H9 (cell line): ENCODE data around the gene TFF1. TPM values are rescaled to one million over a fixed set of nuclear protein-coding genes. Genes with fewer than 3 reads are reported as not detected.

Experiments
- DNase-seq: peaks from one replicate; pipeline ENCODE4 v3.0.0-alpha.2; 2017
- H2AFZ ChIP-seq: one replicate; pipeline ENCODE4 v1.6.1; 2013; ENCODE audit warnings: mild to moderate bottlenecking, low read length, control low read depth, moderate library complexity
- H2AK5ac ChIP-seq: 2 replicates; pipeline ENCODE4 v1.6.1; 2013; ENCODE audit warnings: low read length, control low read depth, mixed read lengths; ENCODE audit not compliant: insufficient read length
- H2BK120ac ChIP-seq: one replicate; pipeline ENCODE4 v1.6.1; 2013; ENCODE audit warnings: low read depth, mild to moderate bottlenecking, low read length, control low read depth, inconsistent platforms; ENCODE audit not compliant: poor library complexity, severe bottlenecking
- H2BK12ac ChIP-seq: 2 replicates; pipeline ENCODE4 v1.6.1; 2013; ENCODE audit warnings: low read length, control low read depth, mixed read lengths, low read depth; ENCODE audit not compliant: insufficient read length
- H2BK15ac ChIP-seq: 2 replicates; pipeline ENCODE4 v1.6.1; 2013; ENCODE audit warnings: low read depth, low read length, control low read depth
- H2BK20ac ChIP-seq: one replicate; pipeline ENCODE4 v1.6.1; 2013; ENCODE audit warnings: low read depth, mild to moderate bottlenecking, low read length, control low read depth, inconsistent platforms; ENCODE audit not compliant: poor library complexity, severe bottlenecking
- H2BK5ac ChIP-seq: 2 replicates; pipeline ENCODE4 v1.6.1; 2013; ENCODE audit warnings: low read length, control low read depth, mixed read lengths; ENCODE audit not compliant: insufficient read length
- H3K14ac ChIP-seq: 2 replicates; pipeline ENCODE4 v1.6.1; 2013; ENCODE audit warnings: low read length, control low read depth; ENCODE audit not compliant: insufficient read depth
- H3K18ac ChIP-seq: 2 replicates; pipeline ENCODE4 v1.6.1; 2013; ENCODE audit warnings: low read depth, mild to moderate bottlenecking, mixed read lengths, low read length, control low read depth; ENCODE audit not compliant: insufficient read length
- H3K23ac ChIP-seq: 2 replicates; pipeline ENCODE4 v1.6.1; 2013; ENCODE audit warnings: low read length, control low read depth, mixed read lengths, low read depth; ENCODE audit not compliant: insufficient read length
- H3K23me2 ChIP-seq: 2 replicates; pipeline ENCODE4 v1.6.1; 2013; ENCODE audit warnings: low read depth, mild to moderate bottlenecking, mixed read lengths, low read length, control low read depth; ENCODE audit not compliant: insufficient read length, poor library complexity, severe bottlenecking
- H3K27ac ChIP-seq: 2 replicates; pipeline ENCODE4 v1.5.1; 2013; ENCODE audit warnings: low read length, control low read depth, mixed read lengths, low read depth; ENCODE audit not compliant: insufficient read length
- H3K27me3 ChIP-seq: 2 replicates; pipeline ENCODE4 v1.6.1; 2013; ENCODE audit warnings: low read length, control low read depth, inconsistent platforms; ENCODE audit not compliant: insufficient read depth
- H3K4ac ChIP-seq: 2 replicates; pipeline ENCODE4 v1.6.1; 2013; ENCODE audit warnings: low read depth, mild to moderate bottlenecking, control low read depth, inconsistent platforms, low read length, moderate library complexity
- H3K4me1 ChIP-seq: 2 replicates; pipeline ENCODE4 v1.6.1; 2013; ENCODE audit warnings: low read length, control low read depth, inconsistent platforms; ENCODE audit not compliant: insufficient read depth
- H3K4me2 ChIP-seq: 2 replicates; pipeline ENCODE4 v1.6.1; 2013; ENCODE audit warnings: low read length, control low read depth, mixed read lengths; ENCODE audit not compliant: insufficient read length, insufficient read depth
- H3K56ac ChIP-seq: 2 replicates; pipeline ENCODE4 v1.6.1; 2013; ENCODE audit warnings: low read depth, mild to moderate bottlenecking, mixed read lengths, low read length, control low read depth; ENCODE audit not compliant: insufficient read length
- H3K79me1 ChIP-seq: 2 replicates; pipeline ENCODE4 v1.6.1; 2013; ENCODE audit warnings: low read depth, mild to moderate bottlenecking, moderate library complexity, low read length, control low read depth, inconsistent platforms; ENCODE audit not compliant: insufficient read depth, poor library complexity, severe bottlenecking
- H3K79me2 ChIP-seq: 2 replicates; pipeline ENCODE4 v1.6.1; 2013; ENCODE audit warnings: low read length, control low read depth, inconsistent platforms; ENCODE audit not compliant: insufficient read depth
- H3K9ac ChIP-seq: 2 replicates; pipeline ENCODE4 v1.6.1; 2013; ENCODE audit warnings: low read length, control low read depth, mixed read lengths; ENCODE audit not compliant: insufficient read length; ENCODE audit errors: extremely low read depth
- H3K9me3 ChIP-seq: one replicate; pipeline ENCODE4 v1.6.1; 2013; ENCODE audit warnings: low read depth, low read length, inconsistent platforms; ENCODE audit not compliant: control insufficient read depth
- H3T11ph ChIP-seq: one replicate; pipeline ENCODE4 v1.6.1; 2013; ENCODE audit warnings: mild to moderate bottlenecking, low read length, control low read depth, inconsistent platforms
- H4K20me1 ChIP-seq: one replicate; pipeline ENCODE4 v1.6.1; 2013; ENCODE audit not compliant: control insufficient read depth, insufficient read length, insufficient read depth
- H4K5ac ChIP-seq: 2 replicates; pipeline ENCODE4 v1.6.1; 2013; ENCODE audit warnings: low read depth, mild to moderate bottlenecking, mixed read lengths, low read length, control low read depth; ENCODE audit not compliant: insufficient read length
- H4K8ac ChIP-seq: replicated peaks from 2 replicates; pipeline ENCODE4 v1.6.1; 2013; ENCODE audit warnings: low read length, control low read depth, mixed read lengths, low read depth; ENCODE audit not compliant: insufficient read length
- H4K91ac ChIP-seq: 2 replicates; pipeline ENCODE4 v1.6.1; 2013; ENCODE audit warnings: low read depth, mild to moderate bottlenecking, moderate library complexity, mixed read lengths, low read length, control low read depth; ENCODE audit not compliant: insufficient read length
- H3K27ac Mint-ChIP-seq, 3 experiments: 2 replicates in 2 of 3; 3 replicates in 1 of 3; pipeline ENCODE4 v1.8.0; 2020 to 2021; ENCODE audit warnings: mixed read lengths in 3 of 3, mild to moderate bottlenecking in 1 of 3, moderate library complexity in 1 of 3
- H3K27me3 Mint-ChIP-seq: 2 replicates; pipeline ENCODE4 v1.8.0; 2021; ENCODE audit warnings: low read depth, mild to moderate bottlenecking, moderate library complexity, mixed read lengths
- H3K36me3 Mint-ChIP-seq, 3 experiments: 2 replicates in 2 of 3; 3 replicates in 1 of 3; pipeline ENCODE4 v1.8.0; 2020 to 2021; ENCODE audit warnings: low read depth in 3 of 3, mixed read lengths in 3 of 3; ENCODE audit not compliant: insufficient read depth in 1 of 3
- H3K4me1 Mint-ChIP-seq, 2 experiments: 2 replicates each; pipeline ENCODE4 v1.8.0; 2020; ENCODE audit warnings: mixed read lengths in 2 of 2
- H3K4me3 Mint-ChIP-seq, 2 experiments: 2 replicates in 1 of 2; 3 replicates in 1 of 2; pipeline ENCODE4 v1.8.0; 2020 to 2021; ENCODE audit warnings: mild to moderate bottlenecking in 2 of 2, mixed read lengths in 2 of 2, moderate library complexity in 1 of 2
- H3K9me3 Mint-ChIP-seq, 2 experiments: 2 replicates in 1 of 2; 3 replicates in 1 of 2; pipeline ENCODE4 v1.8.0; 2020; ENCODE audit warnings: mild to moderate bottlenecking in 2 of 2, mixed read lengths in 2 of 2, moderate library complexity in 1 of 2
- WGBS: extraction: QIAGEN DNeasy Blood & Tissue Kit; methylation state at CpG from one replicate; pipeline ENCODE4 v1.1.7; 2013; ENCODE audit warnings: missing lambda C conversion rate, low lambda C conversion rate, mixed read lengths; ENCODE audit not compliant: insufficient read length; ENCODE audit errors: extremely low coverage; 5-methylcytosine and 5-hydroxymethylcytosine counted together
- total RNA-seq: library from RNA; stranded (reverse); gene quantifications from 2 replicates; pipeline ENCODE4 v1.2.1, GENCODE V29; 2021
- TF ChIP-seq, protein P1 (sequence below): fragments of 200-600 bp; sonication (generic); conservative IDR thresholded peaks from 3 replicates; pipeline ENCODE4 v1.8.0; 2021; ENCODE audit warnings: antibody characterized with exemption, mild to moderate bottlenecking

TFF1 gene
- total RNA-seq, 1 experiment from 2014 or later = not detected

DNA sequence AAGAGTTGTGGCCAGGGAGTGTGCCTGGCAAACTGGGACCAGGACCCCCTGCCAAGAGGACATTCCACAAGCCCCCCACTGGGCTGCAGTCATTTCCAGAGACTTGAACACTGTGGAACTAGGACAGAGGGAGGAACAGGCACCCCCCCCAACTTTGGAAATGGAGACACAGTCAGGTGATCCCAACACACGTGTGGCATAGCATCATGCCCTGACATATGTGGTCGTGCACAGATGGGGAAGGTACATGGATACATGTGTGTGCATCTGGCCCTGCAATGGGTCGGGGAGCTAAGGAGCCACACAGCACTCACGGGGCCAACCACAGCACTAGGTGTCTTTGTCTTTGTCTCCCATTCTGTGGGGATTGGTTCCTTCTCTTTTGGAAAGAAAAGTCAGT lies 44.5 kb downstream of the TFF1 start:
- peaks cover 0 to 5% (median 0%) of the 10 kb centered on the region in 3 experiments; a peak in 2 of 7 replicates for H3K36me3 Mint-ChIP-seq
- Histone ChIP-seq H4K5ac (no peak overlapping the region), H2BK12ac (no peak overlapping the region), H3K4me1 (peaks cover 3% of the 10 kb centered on the region; the same call in 1 of the 2 replicates), H3K27ac (no peak overlapping the region), H3T11ph (no peak overlapping the region), H2AFZ (no peak overlapping the region), H4K91ac (no peak overlapping the region), H3K56ac (no peak overlapping the region), H3K9me3 (no peaks in the 10 kb centered on the region), H2AK5ac (no peak overlapping the region), H2BK120ac (no peak overlapping the region), H3K4me2 (no peak overlapping the region), H2BK20ac (no peak overlapping the region), H3K27me3 (no peaks in the 10 kb centered on the region), H3K14ac (no peak overlapping the region; the same call in 1 of the 2 replicates), H4K20me1 (no peaks in the 10 kb centered on the region), H3K4ac (no peak overlapping the region), H3K23me2 (no peaks in the 10 kb centered on the region), H4K8ac (no peak overlapping the region), H3K18ac (no peak overlapping the region), H3K79me2 (no peaks in the 10 kb centered on the region), H3K9ac (no peak overlapping the region), H2BK5ac (no peak overlapping the region), H3K79me1 (no peaks in the 10 kb centered on the region), H3K23ac (no peak overlapping the region), H2BK15ac (no peak overlapping the region)
- no CpG with 5 or more reads among the region's 4 CpGs for WGBS
- H3K27me3 Mint-ChIP-seq = peaks cover 3% of the 10 kb centered on the region; the same call in 1 of the 2 replicates
- H3K9me3 Mint-ChIP-seq = peaks cover 0 to 10% of the 10 kb centered on the region in 2 experiments; a peak in 2 of 5 replicates
- no peak overlapping the region for H3K4me3 Mint-ChIP-seq
- no peak overlapping the region; a peak in 1 of 7 replicates for H3K27ac Mint-ChIP-seq
- TF ChIP-seq, protein P1, sequence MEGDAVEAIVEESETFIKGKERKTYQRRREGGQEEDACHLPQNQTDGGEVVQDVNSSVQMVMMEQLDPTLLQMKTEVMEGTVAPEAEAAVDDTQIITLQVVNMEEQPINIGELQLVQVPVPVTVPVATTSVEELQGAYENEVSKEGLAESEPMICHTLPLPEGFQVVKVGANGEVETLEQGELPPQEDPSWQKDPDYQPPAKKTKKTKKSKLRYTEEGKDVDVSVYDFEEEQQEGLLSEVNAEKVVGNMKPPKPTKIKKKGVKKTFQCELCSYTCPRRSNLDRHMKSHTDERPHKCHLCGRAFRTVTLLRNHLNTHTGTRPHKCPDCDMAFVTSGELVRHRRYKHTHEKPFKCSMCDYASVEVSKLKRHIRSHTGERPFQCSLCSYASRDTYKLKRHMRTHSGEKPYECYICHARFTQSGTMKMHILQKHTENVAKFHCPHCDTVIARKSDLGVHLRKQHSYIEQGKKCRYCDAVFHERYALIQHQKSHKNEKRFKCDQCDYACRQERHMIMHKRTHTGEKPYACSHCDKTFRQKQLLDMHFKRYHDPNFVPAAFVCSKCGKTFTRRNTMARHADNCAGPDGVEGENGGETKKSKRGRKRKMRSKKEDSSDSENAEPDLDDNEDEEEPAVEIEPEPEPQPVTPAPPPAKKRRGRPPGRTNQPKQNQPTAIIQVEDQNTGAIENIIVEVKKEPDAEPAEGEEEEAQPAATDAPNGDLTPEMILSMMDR = no peak
- H3K4me1 Mint-ChIP-seq = peaks cover 20 to 21% of the 10 kb centered on the region in 2 experiments
- no peak for DNase-seq
